Measurements from ENCODE around the gene SLC37A2.

DNA sequence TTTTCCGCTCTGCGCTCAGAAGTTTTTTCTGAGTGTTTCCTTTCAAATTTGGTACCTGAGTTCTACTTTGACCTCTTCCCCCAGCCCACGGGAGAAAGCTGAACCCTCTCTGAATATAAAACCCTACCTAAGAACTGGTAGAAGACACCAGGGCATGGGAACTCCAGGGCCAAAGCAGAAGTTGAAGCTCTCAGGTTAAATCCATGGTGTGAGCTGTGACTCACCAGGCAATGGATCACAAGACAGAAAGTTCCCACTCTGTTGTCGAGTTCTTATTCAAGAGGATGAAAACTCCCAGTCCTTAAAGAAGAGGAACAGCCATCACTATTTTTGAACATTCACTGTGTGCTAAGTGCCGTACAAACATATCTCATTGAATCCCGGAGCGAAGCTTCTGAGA, 39.4 kb downstream of the SLC37A2 start:
- TF ChIP-seq, protein P1, sequence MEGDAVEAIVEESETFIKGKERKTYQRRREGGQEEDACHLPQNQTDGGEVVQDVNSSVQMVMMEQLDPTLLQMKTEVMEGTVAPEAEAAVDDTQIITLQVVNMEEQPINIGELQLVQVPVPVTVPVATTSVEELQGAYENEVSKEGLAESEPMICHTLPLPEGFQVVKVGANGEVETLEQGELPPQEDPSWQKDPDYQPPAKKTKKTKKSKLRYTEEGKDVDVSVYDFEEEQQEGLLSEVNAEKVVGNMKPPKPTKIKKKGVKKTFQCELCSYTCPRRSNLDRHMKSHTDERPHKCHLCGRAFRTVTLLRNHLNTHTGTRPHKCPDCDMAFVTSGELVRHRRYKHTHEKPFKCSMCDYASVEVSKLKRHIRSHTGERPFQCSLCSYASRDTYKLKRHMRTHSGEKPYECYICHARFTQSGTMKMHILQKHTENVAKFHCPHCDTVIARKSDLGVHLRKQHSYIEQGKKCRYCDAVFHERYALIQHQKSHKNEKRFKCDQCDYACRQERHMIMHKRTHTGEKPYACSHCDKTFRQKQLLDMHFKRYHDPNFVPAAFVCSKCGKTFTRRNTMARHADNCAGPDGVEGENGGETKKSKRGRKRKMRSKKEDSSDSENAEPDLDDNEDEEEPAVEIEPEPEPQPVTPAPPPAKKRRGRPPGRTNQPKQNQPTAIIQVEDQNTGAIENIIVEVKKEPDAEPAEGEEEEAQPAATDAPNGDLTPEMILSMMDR (IDR thresholded peaks at IDR 0.05), result no peak
- no peak for TF ChIP-seq POLR2A (IDR thresholded peaks at IDR 0.05)

All from esophagus squamous epithelium (tissue), 4 donors.